Gastroesophageal sphincter (tissue), 3 donors: ENCODE measurements around the gene CDKN2AIP.

ENCODE experiments used
- CTCF ChIP-seq, 4 experiments: fragments of 200-600 bp in 2 of 4; fragments of 450-650 bp in 2 of 4; sonication (generic) in 1 of 4; IDR thresholded peaks; one replicate each; pipeline ENCODE4 v1.5.1; 2017 to 2019; ENCODE audit warnings: antibody characterized with exemption in 4 of 4, mild to moderate bottlenecking in 2 of 4, moderate library complexity in 2 of 4
- EP300 ChIP-seq: sonication (generic); formaldehyde crosslinking; IDR thresholded peaks from one replicate; pipeline ENCODE4 v1.6.1; 2017; ENCODE audit warnings: antibody characterized with exemption, mild to moderate bottlenecking
- POLR2A ChIP-seq, 2 donors: fragments of 450-650 bp; IDR thresholded peaks; one replicate each; pipeline ENCODE4 v1.6.1; 2017; ENCODE audit warnings: antibody characterized with exemption in 2 of 2, mild to moderate bottlenecking in 2 of 2, moderate library complexity in 1 of 2
- POLR2AphosphoS5 ChIP-seq: sonication (generic); formaldehyde crosslinking; IDR thresholded peaks from one replicate; pipeline ENCODE4 v1.6.1; 2017; ENCODE audit warnings: antibody characterized with exemption

GRCh38 chr4:183470821-183471220 lies 26.4 kb downstream of the CDKN2AIP start:
- TF ChIP-seq POLR2AphosphoS5: no peak
- no peak for TF ChIP-seq CTCF (IDR thresholded peaks at IDR 0.05)
- TF ChIP-seq EP300: no peak
- TF ChIP-seq POLR2A (IDR thresholded peaks at IDR 0.05): no peak
